HG03135 (cell line): Measurements from ENCODE around the gene BCS1L.

Experiments used
- ATAC-seq: cut with Tn5 transposase; IDR thresholded peaks from one replicate; pipeline ENCODE4 v1.9.1; 2021; ENCODE audit warnings: mild to moderate bottlenecking, moderate library complexity; ENCODE audit not compliant: unreplicated experiment

Gene BCS1L

DNA sequence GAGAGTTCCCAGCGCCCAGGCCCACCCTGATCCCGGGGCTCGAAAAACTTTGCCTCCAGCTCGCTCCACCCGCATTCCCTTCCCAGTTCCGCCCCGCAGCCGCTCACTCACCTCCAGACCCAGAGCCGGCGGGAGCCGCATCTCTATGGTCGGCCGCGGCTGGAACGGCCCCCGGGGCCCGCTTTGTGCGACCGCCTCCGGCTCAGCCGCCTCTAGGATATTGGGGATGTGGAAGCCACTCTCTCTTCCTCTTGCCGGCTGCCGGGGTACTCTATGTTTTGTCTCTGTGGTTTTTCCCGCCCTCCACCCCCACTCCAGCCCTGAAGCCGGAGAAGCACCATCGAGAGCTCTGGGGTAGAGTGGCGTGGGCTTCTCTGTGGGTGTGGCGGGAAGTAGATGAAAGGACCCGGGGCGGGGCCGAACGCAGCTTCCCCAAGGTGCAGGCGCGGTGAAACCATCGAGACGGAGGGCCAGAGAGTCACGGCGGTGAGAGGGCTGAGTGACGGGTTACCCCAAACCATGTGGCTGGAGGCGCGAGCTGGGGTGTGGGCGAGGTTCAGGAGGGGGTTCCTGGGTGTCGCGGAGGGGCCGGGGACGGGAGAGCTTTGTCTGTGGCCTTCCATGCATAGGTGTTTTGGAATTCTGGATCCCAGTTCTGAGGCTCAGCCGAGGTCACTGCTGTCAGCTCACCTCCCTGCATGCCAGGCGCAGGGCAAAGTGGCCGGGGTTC, at the start of gene BCS1L, which contains the start of gene ZNF142:
TSS of gene BCS1L (plus strand) at position 426 of the 730 bp plus-strand sequence. CDS start 1,305 bp downstream, outside the sequence.
TSS of gene ZNF142 (minus strand) at position 366 of the 730 bp plus-strand sequence. CDS start 3,194 bp downstream, outside the sequence.
- ATAC-seq, result peak; percentile 91

GRCh38 chr2:218615868-218616315, 43.6 kb upstream of the BCS1L start:
- no peak for ATAC-seq

- no peak for ATAC-seq
Measured at GRCh38 chr2:218618102-218618860, 41.2 kb upstream of the BCS1L start.

DNA sequence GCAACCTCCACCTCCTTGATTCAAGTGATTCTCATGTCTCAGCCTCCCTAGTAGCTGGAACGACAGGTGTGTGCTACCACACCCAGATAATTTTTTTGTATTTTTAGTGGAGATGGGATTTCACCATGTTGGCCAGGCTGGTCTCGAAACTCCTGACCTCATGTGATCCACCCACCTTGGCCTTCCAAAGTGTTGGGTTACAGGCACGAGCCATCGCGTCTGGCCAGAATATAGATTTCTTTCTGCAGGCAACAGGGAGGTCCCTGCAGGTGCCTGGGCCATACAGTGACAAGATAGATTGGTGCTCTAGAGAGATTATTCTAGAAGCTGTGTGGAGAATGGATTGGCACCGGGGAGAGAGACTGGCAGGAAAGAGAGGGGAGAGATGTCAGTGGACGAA, 38.5 kb upstream of the BCS1L start:
- no peak for ATAC-seq

DNA sequence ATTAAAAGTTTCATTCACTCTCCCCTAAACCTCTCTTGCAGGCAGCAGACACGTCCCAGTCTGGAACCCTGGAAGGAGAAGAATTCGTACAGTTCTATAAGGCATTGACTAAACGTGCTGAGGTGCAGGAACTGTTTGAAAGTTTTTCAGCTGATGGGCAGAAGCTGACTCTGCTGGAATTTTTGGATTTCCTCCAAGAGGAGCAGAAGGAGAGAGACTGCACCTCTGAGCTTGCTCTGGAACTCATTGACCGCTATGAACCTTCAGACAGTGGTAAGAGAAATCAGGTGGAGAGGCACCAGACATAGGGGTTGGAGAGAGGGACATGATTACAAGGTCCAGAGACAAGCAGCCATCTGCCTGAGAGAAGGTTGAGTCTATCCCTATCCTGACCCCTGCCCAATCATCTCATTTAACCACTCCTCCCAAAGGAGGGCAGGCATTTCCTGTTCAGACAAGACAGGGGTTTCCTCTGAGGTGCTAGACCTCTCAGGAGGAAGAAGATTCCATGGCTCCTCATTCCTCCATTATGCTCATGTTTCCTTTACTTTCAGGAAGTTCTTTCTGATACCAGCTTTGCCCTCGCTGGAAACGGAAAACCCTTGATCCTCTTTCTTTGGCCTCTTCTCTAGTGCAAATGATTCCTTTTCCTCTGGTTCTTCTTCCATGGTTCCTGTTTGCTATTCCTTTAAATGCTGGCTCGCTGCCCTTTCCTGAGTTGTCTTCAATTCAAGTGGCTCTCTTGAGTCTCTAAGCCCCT, 36.7 kb upstream of the BCS1L start:
- ATAC-seq, result no peak

DNA sequence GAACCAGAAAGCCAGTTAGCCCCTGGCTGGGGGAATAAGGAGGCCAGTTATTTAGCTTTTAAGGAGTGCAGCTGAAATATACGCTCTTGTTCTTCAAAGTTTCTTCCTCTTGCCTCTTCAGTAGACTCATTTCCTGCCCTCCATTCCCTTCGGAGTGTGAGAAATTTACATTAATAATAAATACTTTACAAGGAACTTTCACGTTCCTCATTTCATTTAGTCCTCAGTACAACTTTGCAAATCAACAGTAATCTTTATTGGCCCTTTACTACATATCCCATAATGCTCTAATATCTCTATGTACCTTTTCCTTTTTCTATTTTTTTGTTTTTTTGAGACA, 36.1 kb upstream of the BCS1L start:
- ATAC-seq, result no peak

DNA sequence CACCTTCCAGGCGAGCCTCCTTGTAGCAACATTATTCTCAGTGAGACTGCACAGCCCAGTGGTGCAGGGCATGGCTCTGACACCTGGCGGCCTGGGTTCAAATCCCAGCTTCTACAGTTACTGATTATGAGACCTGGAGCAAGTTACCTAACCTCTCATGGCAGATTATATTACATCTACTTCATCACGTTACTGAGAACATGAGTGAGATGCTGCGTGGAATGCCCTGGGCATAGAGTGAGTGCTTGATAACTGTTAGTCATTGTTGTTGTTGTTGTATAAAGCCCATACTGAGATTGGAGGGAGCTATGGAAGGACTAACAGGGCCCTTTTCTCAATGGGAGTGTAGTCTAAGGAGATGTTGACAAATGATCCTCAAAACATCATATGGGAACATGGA, 33.1 kb upstream of the BCS1L start:
- no peak for ATAC-seq

DNA sequence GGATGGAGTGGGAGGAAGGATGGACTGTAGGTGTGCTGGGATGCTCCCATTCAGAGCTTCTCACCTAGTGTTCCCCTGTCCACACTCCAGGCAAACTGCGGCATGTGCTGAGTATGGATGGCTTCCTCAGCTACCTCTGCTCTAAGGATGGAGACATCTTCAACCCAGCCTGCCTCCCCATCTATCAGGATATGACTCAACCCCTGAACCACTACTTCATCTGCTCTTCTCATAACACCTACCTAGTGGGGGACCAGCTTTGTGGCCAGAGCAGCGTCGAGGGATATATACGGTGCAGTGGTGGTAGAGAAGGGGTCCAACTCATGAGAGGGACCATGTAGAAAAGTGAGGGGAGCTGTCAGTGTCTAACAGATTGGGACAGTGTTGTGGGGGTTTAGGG, 31.5 kb upstream of the BCS1L start:
- no peak for ATAC-seq

DNA sequence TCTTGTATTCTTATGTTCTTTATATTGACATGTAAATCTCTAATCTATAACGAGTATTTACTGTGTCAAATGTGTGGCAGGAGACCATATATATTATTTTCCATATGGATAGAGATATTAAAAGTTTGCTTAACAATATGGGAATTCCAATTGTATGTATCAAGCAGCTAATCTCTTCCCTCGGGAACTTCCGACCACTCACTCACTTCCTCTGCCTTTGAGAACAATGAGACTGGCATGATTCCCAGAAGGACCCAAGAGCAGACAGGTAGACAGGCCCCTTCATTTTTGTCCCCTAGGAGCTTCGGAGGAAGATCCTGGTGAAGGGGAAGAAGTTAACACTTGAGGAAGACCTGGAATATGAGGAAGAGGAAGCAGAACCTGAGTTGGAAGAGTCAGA, 27.6 kb upstream of the BCS1L start:
- ATAC-seq, result no peak

DNA sequence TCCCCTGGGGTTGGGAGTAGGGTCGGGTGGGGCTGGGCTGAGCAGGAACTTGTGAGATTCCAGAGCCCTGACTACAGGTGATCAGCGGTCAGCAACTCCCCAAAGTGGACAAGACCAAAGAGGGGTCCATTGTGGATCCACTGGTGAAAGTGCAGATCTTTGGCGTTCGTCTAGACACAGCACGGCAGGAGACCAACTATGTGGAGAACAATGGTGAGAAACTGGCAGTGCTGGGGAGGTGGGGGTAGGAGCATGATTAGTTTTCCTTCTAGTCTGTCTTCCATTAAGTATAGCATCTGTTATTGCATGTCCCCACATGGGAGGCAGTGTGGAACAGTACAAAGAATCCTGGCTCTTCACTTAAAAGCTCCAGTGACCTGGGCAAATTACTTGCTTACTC, 23.8 kb upstream of the BCS1L start:
- ATAC-seq, result no peak

GRCh38 chr2:218638372-218638771, 21.1 kb upstream of the BCS1L start:
- no peak for ATAC-seq

- ATAC-seq, result no peak
Measured at GRCh38 chr2:218642121-218642656, 17.3 kb upstream of the BCS1L start.

DNA sequence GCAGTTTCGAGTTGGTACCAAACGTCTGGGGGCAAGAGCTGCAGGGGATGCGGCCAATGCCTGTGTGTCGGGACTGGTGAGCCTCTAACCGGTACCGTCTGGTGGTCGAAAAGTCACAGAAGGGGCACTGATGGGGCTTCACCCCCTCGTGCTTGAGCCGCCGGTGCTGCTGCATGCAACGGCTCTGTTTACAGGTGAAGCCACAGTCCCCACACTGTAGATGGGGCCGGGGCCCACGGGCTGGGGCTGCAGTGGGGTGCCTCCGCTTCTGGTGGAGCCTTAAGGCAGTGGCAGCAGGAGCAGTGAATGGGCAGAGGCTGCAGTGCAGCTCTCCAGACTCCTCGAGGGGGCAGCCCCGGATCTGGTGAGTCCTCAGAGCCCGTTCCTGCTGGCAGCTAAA, 16.7 kb upstream of the BCS1L start:
- ATAC-seq, result no peak

DNA sequence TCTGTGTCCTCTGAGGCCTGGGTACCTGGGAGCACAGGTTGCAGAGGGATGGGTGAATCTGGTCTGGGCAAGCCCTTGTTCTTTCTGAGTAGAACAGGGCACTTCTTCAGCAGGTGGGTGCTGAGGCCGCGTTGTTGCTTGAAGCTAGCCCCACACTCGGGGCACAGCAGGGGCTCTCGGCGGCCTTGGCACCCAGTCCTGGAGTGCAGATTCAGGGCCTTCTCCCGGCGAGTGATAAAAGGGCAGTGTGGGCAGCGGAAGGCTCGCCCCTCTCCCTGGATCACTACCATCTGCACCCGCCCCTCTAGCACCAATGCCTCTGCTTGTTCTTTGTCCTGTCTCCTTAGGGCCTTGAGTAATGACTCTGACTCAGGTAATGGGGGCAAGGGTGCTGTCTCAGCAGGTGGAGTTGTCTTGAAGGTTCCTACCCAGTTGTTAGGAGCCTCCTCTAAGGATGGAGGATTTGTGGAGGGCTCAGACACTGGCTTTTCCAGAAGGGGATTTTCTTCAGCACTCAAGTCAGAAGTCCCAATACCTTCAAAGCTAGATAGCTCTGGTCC, 15.7 kb upstream of the BCS1L start:
- ATAC-seq, result no peak

DNA sequence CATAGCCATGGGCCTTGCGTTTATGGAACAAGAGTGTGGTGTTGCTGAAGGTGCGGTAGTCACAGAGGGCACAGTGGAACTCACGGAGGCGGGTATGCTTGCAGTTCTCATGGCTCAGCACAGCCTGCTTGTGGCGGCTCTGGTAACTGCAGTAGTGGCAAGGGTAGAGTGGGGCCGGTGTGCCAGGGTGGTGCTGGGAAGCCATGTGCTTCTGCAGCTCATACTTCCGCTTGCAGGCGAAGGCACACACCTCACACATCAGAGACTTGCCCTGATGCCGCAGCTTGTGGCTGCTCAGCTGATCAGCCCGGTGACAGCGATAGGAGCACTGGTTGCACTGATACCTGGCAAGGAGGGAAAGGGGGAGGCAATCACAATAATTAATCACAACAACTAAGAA, 14.8 kb upstream of the BCS1L start:
- no peak for ATAC-seq

DNA sequence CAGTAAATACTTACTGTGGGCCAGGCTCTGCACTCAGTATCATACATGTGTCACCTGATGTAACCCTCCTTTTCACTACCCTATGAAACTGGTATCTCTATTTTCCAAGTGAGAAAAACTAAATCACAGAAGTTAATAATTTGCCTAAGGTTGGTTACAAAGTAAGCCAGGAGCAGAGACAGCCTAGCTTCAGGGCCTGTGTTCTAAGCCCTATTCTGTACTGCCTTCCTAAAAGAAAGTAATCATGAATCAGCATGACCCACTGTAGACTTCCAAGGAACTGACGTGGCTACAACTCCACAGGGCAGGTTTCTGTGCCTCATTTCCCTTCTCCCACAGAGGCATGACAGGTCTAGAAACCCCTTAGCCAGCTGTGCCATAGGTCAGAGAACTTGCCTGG, 14.4 kb upstream of the BCS1L start:
- ATAC-seq, result peak; percentile 56

DNA sequence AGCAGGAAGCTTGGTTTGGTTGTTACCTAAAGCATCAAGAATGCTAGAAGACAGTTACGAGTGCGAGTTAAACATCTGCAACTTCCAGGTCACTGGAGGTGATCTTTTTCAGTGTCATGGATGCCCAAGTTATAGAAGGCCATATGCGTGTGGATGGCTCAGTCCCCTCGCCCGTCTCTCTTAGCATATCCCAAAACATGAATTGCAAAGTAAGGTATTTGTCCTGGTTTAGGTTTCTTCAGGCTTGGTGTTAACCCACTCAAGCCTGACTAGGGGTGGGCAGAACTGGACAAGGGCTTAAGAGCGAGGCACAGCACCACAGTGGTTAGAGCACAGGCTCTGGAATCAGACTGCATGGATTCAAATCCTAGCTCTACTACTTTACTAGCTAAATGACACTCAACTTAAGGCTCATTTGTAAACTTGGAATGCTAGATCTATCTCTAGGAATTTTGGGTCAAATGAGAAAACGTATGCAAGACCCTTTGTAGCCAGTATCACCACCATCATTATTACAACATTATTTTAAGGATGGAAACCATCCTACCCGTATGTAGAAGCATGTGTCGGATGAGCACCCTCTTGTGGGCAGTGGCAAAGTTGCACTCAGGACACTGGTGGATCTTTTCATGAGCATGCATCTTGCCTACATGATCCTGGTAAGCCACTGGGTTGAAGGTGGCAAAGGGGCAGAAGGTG, 11.2 kb upstream of the BCS1L start:
- no peak for ATAC-seq

DNA sequence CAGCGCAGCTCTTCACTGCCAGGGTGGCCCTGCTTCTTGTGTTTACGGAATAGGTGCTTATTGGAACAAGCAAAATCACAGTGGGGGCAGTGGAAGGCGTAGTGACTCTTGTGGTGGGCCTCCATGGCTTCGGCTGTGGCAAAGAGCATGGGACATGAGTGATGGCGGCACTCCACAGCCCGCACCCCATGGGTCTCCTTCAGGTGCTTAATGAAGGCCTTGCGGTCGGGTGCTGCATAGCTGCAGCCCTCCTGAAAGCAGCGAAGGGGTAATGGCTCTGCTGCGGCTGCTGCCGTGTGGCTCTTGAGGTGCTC, 10.7 kb upstream of the BCS1L start:
- ATAC-seq, result no peak

DNA sequence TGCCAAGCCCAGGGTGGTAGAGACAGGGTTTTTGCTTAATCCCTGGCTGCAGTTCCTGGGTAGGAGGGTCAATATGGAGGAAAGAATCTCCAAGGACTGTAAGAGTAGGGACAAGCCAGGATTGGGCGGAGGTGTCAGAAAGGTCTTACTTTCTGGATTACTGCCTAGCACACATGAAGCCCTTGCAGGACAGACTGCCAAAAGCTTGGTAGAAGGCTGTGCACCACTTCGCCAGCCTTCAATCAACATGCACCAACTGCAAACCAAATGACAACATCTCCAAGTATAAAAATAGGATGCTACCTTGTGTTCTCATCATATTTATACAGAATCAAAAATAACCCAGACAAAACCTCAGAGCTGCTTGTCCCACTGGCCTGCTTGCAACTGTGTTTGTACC, 3.7 kb upstream of the BCS1L start:
- no peak for ATAC-seq

GRCh38 chr2:218658671-218659257, 719 bp upstream of the BCS1L start:
- ATAC-seq, result peak; percentile 34
